HL-60 (cell line): ENCODE results near the gene ELOA.
A peak's percentile ranks its signal among the peaks of the same experiment; 100 is the strongest.

Experiments used
- POLR2AphosphoS5 ChIP-seq: IDR thresholded peaks from 2 replicates; pipeline ENCODE4 v1.6.1; 2012; ENCODE audit warnings: low read depth
- TF ChIP-seq, protein P1 (sequence below): IDR thresholded peaks from one replicate; pipeline ENCODE4 v1.5.1; 2011; ENCODE audit warnings: low read length, control low read depth, inconsistent platforms; ENCODE audit not compliant: insufficient read depth
- TF ChIP-seq, protein P2 (sequence below): IDR thresholded peaks from 2 replicates; pipeline ENCODE4 v1.6.1; 2012; ENCODE audit warnings: low read depth; ENCODE audit not compliant: insufficient replicate concordance

DNA sequence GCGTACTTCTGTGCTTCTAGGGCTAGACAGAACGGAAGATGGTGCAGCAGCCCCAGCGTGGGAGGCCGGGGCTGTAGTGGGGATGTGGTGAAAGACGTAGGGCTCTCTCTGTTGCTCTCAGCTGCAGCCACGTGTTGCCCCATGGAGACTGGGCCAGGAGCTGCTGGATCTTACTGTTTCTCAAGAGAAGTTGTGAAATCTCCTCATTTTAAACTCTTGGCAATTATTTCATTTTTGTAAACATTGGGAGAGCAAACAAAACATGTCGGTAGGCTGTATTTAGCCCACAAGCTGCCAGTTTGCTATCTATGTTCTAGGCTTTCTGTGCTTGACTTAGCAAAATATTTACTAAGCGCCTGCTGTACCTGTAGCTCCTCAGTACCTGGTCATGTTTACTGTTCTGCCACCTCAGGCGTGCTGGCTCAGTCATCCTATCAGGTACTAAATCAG lies 15.9 kb upstream of the ELOA start:
- TF ChIP-seq, protein P1, sequence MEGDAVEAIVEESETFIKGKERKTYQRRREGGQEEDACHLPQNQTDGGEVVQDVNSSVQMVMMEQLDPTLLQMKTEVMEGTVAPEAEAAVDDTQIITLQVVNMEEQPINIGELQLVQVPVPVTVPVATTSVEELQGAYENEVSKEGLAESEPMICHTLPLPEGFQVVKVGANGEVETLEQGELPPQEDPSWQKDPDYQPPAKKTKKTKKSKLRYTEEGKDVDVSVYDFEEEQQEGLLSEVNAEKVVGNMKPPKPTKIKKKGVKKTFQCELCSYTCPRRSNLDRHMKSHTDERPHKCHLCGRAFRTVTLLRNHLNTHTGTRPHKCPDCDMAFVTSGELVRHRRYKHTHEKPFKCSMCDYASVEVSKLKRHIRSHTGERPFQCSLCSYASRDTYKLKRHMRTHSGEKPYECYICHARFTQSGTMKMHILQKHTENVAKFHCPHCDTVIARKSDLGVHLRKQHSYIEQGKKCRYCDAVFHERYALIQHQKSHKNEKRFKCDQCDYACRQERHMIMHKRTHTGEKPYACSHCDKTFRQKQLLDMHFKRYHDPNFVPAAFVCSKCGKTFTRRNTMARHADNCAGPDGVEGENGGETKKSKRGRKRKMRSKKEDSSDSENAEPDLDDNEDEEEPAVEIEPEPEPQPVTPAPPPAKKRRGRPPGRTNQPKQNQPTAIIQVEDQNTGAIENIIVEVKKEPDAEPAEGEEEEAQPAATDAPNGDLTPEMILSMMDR = no peak
- peak; percentile 75 for TF ChIP-seq POLR2AphosphoS5
- TF ChIP-seq, protein P2, sequence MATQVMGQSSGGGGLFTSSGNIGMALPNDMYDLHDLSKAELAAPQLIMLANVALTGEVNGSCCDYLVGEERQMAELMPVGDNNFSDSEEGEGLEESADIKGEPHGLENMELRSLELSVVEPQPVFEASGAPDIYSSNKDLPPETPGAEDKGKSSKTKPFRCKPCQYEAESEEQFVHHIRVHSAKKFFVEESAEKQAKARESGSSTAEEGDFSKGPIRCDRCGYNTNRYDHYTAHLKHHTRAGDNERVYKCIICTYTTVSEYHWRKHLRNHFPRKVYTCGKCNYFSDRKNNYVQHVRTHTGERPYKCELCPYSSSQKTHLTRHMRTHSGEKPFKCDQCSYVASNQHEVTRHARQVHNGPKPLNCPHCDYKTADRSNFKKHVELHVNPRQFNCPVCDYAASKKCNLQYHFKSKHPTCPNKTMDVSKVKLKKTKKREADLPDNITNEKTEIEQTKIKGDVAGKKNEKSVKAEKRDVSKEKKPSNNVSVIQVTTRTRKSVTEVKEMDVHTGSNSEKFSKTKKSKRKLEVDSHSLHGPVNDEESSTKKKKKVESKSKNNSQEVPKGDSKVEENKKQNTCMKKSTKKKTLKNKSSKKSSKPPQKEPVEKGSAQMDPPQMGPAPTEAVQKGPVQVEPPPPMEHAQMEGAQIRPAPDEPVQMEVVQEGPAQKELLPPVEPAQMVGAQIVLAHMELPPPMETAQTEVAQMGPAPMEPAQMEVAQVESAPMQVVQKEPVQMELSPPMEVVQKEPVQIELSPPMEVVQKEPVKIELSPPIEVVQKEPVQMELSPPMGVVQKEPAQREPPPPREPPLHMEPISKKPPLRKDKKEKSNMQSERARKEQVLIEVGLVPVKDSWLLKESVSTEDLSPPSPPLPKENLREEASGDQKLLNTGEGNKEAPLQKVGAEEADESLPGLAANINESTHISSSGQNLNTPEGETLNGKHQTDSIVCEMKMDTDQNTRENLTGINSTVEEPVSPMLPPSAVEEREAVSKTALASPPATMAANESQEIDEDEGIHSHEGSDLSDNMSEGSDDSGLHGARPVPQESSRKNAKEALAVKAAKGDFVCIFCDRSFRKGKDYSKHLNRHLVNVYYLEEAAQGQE = no peak
